Breast epithelium (tissue), 4 donors: ENCODE data around the gene AMFR. TPM values are rescaled to one million over a fixed set of nuclear protein-coding genes. Genes with fewer than 3 reads are reported as not detected.

Experiments
- DNase-seq, 2 donors: peaks; one replicate each; pipeline ENCODE4 v3.0.0-alpha.2; 2019; ENCODE audit warnings: low spot score in 2 of 2
- H3K27ac ChIP-seq, 2 donors: fragments of 200-600 bp; sonication (generic) in 1 of 2; one replicate each; pipeline ENCODE4 v1.5.1; 2016 to 2019; ENCODE audit warnings: mild to moderate bottlenecking in 1 of 2
- H3K27me3 ChIP-seq, 2 donors: fragments of 200-600 bp; sonication (generic) in 1 of 2; one replicate each; pipeline versions ENCODE4 v1.5.1 to v1.6.0; 2017 to 2019; ENCODE audit warnings: control low read depth in 1 of 2, mild to moderate bottlenecking in 1 of 2
- H3K36me3 ChIP-seq: fragments of 200-600 bp; one replicate; pipeline ENCODE4 v1.5.1; 2019
- H3K4me1 ChIP-seq, 2 donors: fragments of 200-600 bp; sonication (generic); one replicate each; pipeline ENCODE4 v1.5.1; 2016 to 2019; ENCODE audit warnings: control low read depth in 1 of 2
- H3K4me3 ChIP-seq, 3 donors: fragments of 200-600 bp; sonication (generic); 1 replicate in 2 of 3; 2 replicates in 1 of 3; pipeline ENCODE4 v1.5.1; 2016 to 2019; ENCODE audit warnings: mild to moderate bottlenecking in 3 of 3, moderate library complexity in 2 of 3
- H3K9me3 ChIP-seq, 2 donors: fragments of 200-600 bp; sonication (generic) in 1 of 2; one replicate each; pipeline ENCODE4 v1.5.1; 2016 to 2019; ENCODE audit warnings: control low read depth in 1 of 2
- POLR2A ChIP-seq: fragments of 450-650 bp; IDR thresholded peaks from one replicate; pipeline ENCODE4 v1.6.1; 2016; ENCODE audit warnings: antibody characterized with exemption, mild to moderate bottlenecking, moderate library complexity
- POLR2AphosphoS5 ChIP-seq, 3 donors: sonication (generic); formaldehyde crosslinking; IDR thresholded peaks; one replicate each; pipeline ENCODE4 v1.6.1; 2017; ENCODE audit warnings: antibody characterized with exemption in 3 of 3
- intact Hi-C: fragments of 100-400 bp; cut with DNase I; formaldehyde crosslinking; loops from one replicate; pipeline ENCODE4 v1.15.1; 2023; ENCODE audit warnings: low total_unique reads
- total RNA-seq, 3 donors: library from RNA; depleted of rRNA; stranded (reverse); fragments of >200 nt; gene quantifications; one replicate each; pipeline ENCODE4 v1.1.0, GENCODE V29; 2016
- TF ChIP-seq, protein P1 (sequence below), 3 donors: fragments of 450-650 bp; IDR thresholded peaks; one replicate each; pipeline ENCODE4 v1.5.1; 2016 to 2017; ENCODE audit warnings: antibody characterized with exemption in 3 of 3, mild to moderate bottlenecking in 3 of 3, moderate library complexity in 3 of 3

Gene AMFR
- total RNA-seq, 3 donors from 2014 or later = 156 to 205 (median 188) TPM

DNA sequence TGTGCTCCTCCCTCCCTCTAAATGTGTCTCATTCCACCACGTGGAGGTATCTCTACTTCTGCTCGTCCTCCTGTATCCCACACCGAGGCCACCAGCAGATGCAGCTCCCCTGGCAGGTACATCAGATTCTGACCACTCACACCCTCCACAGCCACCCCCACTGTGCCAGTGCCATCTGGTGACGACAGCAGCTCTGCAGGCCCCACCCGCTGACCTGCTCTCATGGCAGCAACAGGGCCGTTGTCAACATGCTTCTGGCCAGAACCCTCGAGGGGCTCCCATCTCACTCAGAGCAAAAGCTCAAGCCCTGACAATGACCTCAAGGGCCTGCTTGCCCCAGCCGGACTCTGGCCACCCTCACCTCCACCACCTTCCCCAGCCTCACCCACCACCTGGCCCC is 93.4 kb downstream of the AMFR start:
- H3K4me3 ChIP-seq = no peak overlapping the region
- no peak for DNase-seq
- no peaks in the 10 kb centered on the region for H3K4me1 ChIP-seq
- H3K27me3 ChIP-seq = no peaks in the 10 kb centered on the region
- intact Hi-C loops = no loop called here
- no peaks in the 10 kb centered on the region for H3K36me3 ChIP-seq
- no peaks in the 10 kb centered on the region for H3K9me3 ChIP-seq
- no peak overlapping the region for H3K27ac ChIP-seq
- TF ChIP-seq POLR2A = no peak
- no peak for TF ChIP-seq POLR2AphosphoS5 (IDR thresholded peaks at IDR 0.05)
- TF ChIP-seq, protein P1, sequence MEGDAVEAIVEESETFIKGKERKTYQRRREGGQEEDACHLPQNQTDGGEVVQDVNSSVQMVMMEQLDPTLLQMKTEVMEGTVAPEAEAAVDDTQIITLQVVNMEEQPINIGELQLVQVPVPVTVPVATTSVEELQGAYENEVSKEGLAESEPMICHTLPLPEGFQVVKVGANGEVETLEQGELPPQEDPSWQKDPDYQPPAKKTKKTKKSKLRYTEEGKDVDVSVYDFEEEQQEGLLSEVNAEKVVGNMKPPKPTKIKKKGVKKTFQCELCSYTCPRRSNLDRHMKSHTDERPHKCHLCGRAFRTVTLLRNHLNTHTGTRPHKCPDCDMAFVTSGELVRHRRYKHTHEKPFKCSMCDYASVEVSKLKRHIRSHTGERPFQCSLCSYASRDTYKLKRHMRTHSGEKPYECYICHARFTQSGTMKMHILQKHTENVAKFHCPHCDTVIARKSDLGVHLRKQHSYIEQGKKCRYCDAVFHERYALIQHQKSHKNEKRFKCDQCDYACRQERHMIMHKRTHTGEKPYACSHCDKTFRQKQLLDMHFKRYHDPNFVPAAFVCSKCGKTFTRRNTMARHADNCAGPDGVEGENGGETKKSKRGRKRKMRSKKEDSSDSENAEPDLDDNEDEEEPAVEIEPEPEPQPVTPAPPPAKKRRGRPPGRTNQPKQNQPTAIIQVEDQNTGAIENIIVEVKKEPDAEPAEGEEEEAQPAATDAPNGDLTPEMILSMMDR (IDR thresholded peaks at IDR 0.05) = no peak

DNA sequence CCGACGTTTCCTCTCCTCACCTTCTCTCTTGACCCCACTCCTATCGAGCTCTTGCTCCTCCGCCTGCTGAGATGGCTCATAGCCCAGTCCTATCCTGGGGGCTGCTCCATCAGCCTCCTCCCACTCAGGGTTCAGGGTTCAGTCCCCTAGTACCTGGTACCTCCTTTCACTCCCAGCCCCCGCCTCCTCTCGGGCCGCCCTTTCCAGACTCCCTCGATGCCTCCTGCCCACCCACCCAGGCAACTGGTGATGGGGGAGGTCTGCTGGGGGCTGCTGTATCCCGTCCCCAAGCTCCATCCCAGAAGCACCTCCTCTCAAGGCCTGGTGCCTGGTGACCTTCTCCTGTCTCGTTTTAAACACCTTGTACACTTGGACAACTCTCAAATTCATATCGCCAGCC is 93.9 kb downstream of the AMFR start:
- H3K27me3 ChIP-seq = no peaks in the 10 kb centered on the region
- no peak overlapping the region for H3K27ac ChIP-seq
- no peaks in the 10 kb centered on the region for H3K36me3 ChIP-seq
- TF ChIP-seq, protein P1 (IDR thresholded peaks at IDR 0.05) = no peak
- TF ChIP-seq POLR2AphosphoS5 (IDR thresholded peaks at IDR 0.05) (no peak), POLR2A (no peak)
- H3K4me3 ChIP-seq = no peak overlapping the region
- no peak for DNase-seq
- intact Hi-C loops = no loop called here
- H3K9me3 ChIP-seq = no peaks in the 10 kb centered on the region
- H3K4me1 ChIP-seq = no peaks in the 10 kb centered on the region

DNA sequence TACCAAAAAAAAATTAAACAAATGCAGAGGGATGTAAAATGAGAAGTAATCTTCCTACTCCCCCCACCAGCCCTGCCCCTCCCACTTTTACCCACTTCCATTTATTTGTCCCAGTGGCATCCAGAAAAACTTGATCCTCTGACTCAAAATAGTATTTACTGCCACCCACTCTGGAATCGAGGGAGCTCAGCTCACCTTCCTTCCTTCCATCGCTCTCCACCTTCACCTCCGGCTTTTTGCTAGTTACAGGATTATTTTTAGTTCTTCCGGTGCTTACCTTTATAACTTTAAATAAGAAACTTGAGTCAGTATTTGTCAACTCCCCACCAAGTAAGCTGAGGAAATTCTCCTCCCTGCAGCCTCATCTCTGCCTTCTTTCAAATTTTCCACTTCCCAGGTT is 94.9 kb downstream of the AMFR start:
- no peaks in the 10 kb centered on the region for H3K9me3 ChIP-seq
- no peak for DNase-seq
- no peaks in the 10 kb centered on the region for H3K27me3 ChIP-seq
- no peaks in the 10 kb centered on the region for H3K36me3 ChIP-seq
- no peak overlapping the region for H3K27ac ChIP-seq
- TF ChIP-seq, protein P1 (IDR thresholded peaks at IDR 0.05) = no peak
- TF ChIP-seq POLR2A = no peak
- TF ChIP-seq POLR2AphosphoS5 (IDR thresholded peaks at IDR 0.05) = no peak
- intact Hi-C loops = no loop called here
- no peaks in the 10 kb centered on the region for H3K4me1 ChIP-seq
- no peak overlapping the region for H3K4me3 ChIP-seq

DNA sequence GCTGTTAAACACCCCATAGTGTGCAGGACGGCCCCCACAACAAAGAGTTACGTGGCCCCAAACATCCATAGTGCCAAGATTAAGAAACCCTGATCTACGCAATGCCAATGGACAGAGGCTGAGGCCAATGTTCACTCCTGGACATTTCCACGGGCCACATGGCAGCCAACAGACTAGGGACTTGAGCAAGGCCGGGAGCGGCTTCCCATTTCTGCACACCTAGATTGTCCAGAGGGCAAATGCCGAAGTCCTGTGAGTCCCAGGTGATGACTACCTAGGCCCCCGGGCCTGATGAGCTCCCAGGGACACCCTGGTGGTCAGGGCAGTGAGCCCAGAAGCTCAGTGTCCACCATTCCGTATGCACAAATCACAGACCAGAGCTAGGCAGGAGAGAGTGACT is 95.5 kb downstream of the AMFR start:
- intact Hi-C loops = no loop called here
- TF ChIP-seq POLR2AphosphoS5 (IDR thresholded peaks at IDR 0.05) (no peak), POLR2A (no peak)
- DNase-seq = no peak

DNA sequence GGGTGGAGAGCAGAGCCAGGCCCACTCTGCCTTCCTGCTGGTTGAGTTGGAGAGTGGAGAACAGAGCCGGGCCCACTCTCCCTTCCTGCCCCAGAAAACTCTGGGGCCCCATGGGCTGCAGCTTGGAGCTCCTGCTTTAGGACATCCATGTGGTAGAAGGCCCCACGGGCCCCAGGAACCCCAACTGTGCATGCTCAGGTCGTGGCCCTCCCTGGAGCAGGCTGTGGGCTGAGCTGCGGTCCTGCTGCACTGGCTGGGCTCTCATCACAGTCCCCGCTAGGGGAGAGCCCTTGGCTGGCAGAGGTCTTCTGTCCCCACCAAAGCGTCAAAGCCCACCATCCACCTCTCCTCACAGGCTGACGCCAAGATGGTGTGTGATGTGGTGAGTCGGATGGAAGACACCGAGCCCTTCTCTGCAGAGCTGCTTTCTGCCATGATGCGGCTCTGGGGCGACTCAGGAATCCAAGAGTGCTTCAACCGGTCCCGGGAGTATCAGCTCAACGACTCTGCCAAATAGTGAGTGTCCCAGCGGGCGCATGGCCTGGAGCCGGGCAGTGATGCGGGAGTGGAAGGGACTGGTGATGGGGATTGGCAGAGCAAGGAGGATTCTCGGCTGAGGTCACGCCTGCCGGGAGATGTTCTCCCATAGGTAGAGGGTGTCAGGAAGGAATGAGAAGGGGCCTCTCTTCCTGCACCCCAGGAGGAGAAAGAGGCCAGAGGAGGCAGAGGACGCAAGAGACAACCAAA is 96.9 kb downstream of the AMFR start:
- H3K27ac ChIP-seq = no peak overlapping the region
- TF ChIP-seq POLR2AphosphoS5 (IDR thresholded peaks at IDR 0.05) (no peak), POLR2A (no peak)
- TF ChIP-seq, protein P1 (IDR thresholded peaks at IDR 0.05) = no peak
- no peaks in the 10 kb centered on the region for H3K36me3 ChIP-seq
- no peaks in the 10 kb centered on the region for H3K4me1 ChIP-seq
- no peak overlapping the region for H3K4me3 ChIP-seq
- intact Hi-C loops = no loop called here
- H3K9me3 ChIP-seq = no peaks in the 10 kb centered on the region
- H3K27me3 ChIP-seq = no peaks in the 10 kb centered on the region
- no peak for DNase-seq

More for the DNA sequence above, 95.5 kb downstream of the AMFR start:
- H3K36me3 ChIP-seq = no peaks in the 10 kb centered on the region
- no peak overlapping the region for H3K27ac ChIP-seq
- no peaks in the 10 kb centered on the region for H3K4me1 ChIP-seq
- H3K4me3 ChIP-seq = no peak overlapping the region
- H3K27me3 ChIP-seq = no peaks in the 10 kb centered on the region
- no peaks in the 10 kb centered on the region for H3K9me3 ChIP-seq
